ENCODE measurements around the gene CHRDL2.
A peak's percentile ranks its signal among the peaks of the same experiment; 100 is the strongest.

Gene CHRDL2

DNA sequence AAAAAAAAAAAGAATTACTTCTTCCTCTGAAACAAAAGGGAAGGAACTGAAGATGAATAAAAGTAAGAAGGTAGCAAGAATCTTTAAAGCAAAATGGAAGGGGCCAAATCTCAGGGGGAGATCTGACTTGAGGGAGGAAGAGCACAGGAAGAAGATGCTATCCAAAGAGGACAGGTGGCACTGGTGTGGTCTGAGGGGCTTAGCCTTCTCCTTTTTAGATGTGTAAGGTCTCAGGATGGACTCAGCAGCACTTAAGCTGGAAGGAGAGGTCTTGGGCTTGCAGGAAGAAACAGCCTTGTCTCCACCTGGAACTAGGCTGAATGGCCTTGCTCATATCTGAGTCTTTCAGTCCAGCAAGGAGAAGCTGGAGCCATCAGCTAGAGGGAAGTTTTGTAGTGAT lies 12.4 kb upstream of the CHRDL2 start:
- Histone ChIP-seq H3K4me1 (peaks cover 14% of the 10 kb centered on the region), H3K4me3 (ENCODE audit: low read depth, low read length) (no peak overlapping the region), H3K27me3 (no peaks in the 10 kb centered on the region), H3K36me3 (no peaks in the 10 kb centered on the region; the same call in 1 of the 2 replicates), H3K9me3 (no peaks in the 10 kb centered on the region)
- TF ChIP-seq CTCF (IDR thresholded peaks at IDR 0.05; ENCODE audit: low read depth, low read length): no peak
- no peak for DNase-seq

DNA sequence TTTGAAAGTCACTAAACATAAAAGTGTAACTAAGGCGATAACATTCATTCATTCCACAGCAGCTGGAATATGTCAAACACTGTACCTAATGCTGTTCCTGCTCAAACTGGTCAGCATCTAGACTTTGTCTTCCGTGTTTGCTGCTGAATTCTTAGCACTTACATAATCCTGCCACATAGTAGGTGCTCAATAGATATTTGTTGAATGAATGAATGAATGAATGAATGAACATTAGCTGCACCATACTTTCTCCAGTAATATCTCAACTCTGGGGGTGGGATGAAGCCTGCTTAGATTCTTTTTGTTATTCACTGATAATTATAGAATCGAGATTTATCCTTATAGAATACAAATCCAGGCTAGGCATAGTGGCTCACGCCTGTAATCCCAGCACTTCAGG lies 10.8 kb upstream of the CHRDL2 start:
- H3K9me3 ChIP-seq: no peaks in the 10 kb centered on the region
- DNase-seq: no peak
- H3K36me3 ChIP-seq: no peaks in the 10 kb centered on the region; the same call in 1 of the 2 replicates
- no peak overlapping the region for H3K4me3 ChIP-seq (ENCODE audit: low read depth, low read length)
- no peak for TF ChIP-seq CTCF (IDR thresholded peaks at IDR 0.05; ENCODE audit: low read depth, low read length)
- peaks cover 4% of the 10 kb centered on the region for H3K4me1 ChIP-seq
- no peaks in the 10 kb centered on the region for H3K27me3 ChIP-seq

- no peak overlapping the region for H3K4me3 ChIP-seq (ENCODE audit: low read depth, low read length)
- H3K4me1 ChIP-seq: no peaks in the 10 kb centered on the region
- H3K36me3 ChIP-seq: no peaks in the 10 kb centered on the region
- no peaks in the 10 kb centered on the region for H3K9me3 ChIP-seq
- TF ChIP-seq CTCF (IDR thresholded peaks at IDR 0.05; ENCODE audit: low read depth, low read length): peak; percentile 96
- H3K27me3 ChIP-seq: no peaks in the 10 kb centered on the region
- DNase-seq: peak; percentile 66
These were observed 8.5 kb upstream of the CHRDL2 start for GRCh38 chr11:74739546-74740270.

- no peak for TF ChIP-seq CTCF (IDR thresholded peaks at IDR 0.05; ENCODE audit: low read depth, low read length)
- no peaks in the 10 kb centered on the region for H3K36me3 ChIP-seq
- peaks cover 19% of the 10 kb centered on the region for H3K27me3 ChIP-seq
- H3K4me3 ChIP-seq (ENCODE audit: low read depth, low read length): no peak overlapping the region
- no peak for DNase-seq
- no peaks in the 10 kb centered on the region for H3K9me3 ChIP-seq
- H3K4me1 ChIP-seq: no peaks in the 10 kb centered on the region
These were observed 4.8 kb upstream of the CHRDL2 start for GRCh38 chr11:74736031-74736430.

- Histone ChIP-seq H3K4me1 (no peaks in the 10 kb centered on the region), H3K27me3 (peaks cover 25% of the 10 kb centered on the region), H3K9me3 (no peaks in the 10 kb centered on the region), H3K4me3 (ENCODE audit: low read depth, low read length) (no peak overlapping the region), H3K36me3 (no peaks in the 10 kb centered on the region)
- DNase-seq: no peak
- no peak for TF ChIP-seq CTCF (IDR thresholded peaks at IDR 0.05; ENCODE audit: low read depth, low read length)
These were observed 4.2 kb upstream of the CHRDL2 start for GRCh38 chr11:74735365-74735928.

DNA sequence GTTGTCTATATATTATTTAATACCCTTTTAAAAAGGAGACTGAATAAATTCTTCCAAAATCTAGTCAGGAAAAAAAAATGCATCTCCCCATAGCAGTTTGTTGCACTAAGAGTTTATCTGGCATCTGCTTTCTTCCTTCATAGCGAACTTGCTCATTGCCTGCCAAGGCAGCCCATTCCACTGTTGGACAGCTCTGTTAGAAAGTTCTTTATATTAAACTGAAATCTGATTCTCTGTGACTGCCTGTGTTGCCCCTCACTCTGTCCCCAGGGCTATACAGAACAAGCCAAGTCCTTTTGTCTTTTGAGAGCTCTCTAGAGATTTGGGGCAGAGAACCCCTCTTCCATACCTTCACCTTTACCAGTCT lies 3.3 kb upstream of the CHRDL2 start:
- H3K4me1 ChIP-seq: no peaks in the 10 kb centered on the region
- H3K36me3 ChIP-seq: no peaks in the 10 kb centered on the region
- no peak for TF ChIP-seq CTCF (IDR thresholded peaks at IDR 0.05; ENCODE audit: low read depth, low read length)

More for the DNA sequence above, 3.3 kb upstream of the CHRDL2 start:
- no peaks in the 10 kb centered on the region for H3K9me3 ChIP-seq
- no peak overlapping the region for H3K4me3 ChIP-seq (ENCODE audit: low read depth, low read length)
- peaks cover 34% of the 10 kb centered on the region for H3K27me3 ChIP-seq
- no peak for DNase-seq

Data from BE2C (cell line).